ENCODE results near the gene AACS. TPM values are rescaled to one million over a fixed set of nuclear protein-coding genes. Genes with fewer than 3 reads are reported as not detected.
"Not testable (repeated sequence)": the region's sequence is repeated elsewhere in the genome, so short reads cannot be mapped to it uniquely, and the experiment has no call there.

Gene AACS
- total RNA-seq, 2 experiments from 2014 or later, result 24.7 to 26.7 TPM

DNA sequence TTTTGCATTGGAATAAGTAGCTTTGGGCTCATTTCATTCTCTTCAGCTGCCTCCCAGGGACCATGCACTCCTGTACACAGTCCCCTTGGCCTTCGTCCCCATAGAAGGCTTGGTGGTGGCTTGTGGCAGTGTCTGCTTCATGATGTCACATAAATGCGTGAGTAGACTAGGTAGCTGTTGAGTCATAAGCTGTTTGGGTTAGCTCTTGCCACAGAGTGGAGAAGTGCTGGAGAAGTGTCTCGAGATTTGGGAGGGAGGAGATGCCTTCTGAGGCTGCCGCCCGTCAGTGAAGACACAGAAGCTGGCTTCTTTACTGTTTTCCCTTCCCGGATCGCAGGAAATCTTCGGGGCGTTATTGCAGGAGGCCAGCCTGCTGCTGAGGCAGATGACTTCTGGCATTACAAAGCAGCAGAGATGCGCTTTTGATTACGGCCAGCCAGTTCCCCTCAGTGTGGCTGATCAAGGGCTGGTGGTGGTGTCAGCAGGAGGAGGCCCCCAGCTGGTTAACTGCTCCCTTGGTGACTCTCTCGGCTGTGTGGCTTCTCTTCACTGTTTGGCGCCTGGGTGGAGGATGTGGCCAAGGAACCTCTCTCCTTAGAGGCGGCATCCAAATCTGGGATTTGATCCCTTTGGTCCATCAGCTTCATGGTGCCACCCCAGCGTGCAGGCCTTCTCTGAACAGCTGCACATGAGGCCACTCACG is 67.6 kb downstream of the AACS start:
- Mint-ChIP-seq H3K4me1 (ENCODE audit: low read depth) (no peaks in the 10 kb centered on the region), H3K9me3 (ENCODE audit: insufficient read depth) (no peaks in the 10 kb centered on the region), H3K27ac (no peak overlapping the region), H3K36me3 (ENCODE audit: low read depth) (no peaks in the 10 kb centered on the region), H3K4me3 (no peak overlapping the region), H3K27me3 (ENCODE audit: low read depth) (no peaks in the 10 kb centered on the region)
- ChIA-PET POLR2A (no interaction called here), CTCF (no interaction called here)
- ATAC-seq (no peak), DNase-seq (no peak)

DNA sequence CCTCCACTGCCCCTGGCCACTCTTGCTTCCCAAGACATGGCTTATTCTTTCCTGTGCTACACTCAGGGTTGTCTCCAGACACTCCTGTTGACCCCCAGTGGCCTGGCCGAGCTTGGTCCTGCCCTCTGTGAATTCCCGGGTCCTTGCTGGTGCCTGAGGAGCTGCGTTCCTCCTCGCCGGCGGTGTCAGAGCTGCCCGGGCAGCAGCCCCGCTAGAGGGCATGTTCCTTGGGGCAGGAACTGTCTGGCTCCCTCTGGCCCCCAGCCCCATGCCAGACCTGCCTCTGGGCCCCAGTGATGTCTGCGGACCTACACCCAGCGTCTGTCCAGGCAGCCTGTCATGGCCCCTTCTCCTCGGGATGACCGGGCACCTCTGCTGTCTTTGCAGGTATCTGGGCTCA is 68.4 kb downstream of the AACS start:
- DNase-seq (no peak), ATAC-seq (no peak)
- CTCF ChIA-PET, result no interaction called here
- H3K36me3 Mint-ChIP-seq (ENCODE audit: low read depth), result no peaks in the 10 kb centered on the region
- H3K9me3 Mint-ChIP-seq (ENCODE audit: insufficient read depth), result no peaks in the 10 kb centered on the region
- no peaks in the 10 kb centered on the region for H3K27me3 Mint-ChIP-seq (ENCODE audit: low read depth)
- no peak overlapping the region for H3K27ac Mint-ChIP-seq
- no peak overlapping the region for H3K4me3 Mint-ChIP-seq
- H3K4me1 Mint-ChIP-seq (ENCODE audit: low read depth), result no peaks in the 10 kb centered on the region
- POLR2A ChIA-PET, result interaction anchor here (0.6 kb wide), 1 partner anchor 69 kb away, joined by 3 read pairs; no protein-coding TSS in a partner anchor

DNA sequence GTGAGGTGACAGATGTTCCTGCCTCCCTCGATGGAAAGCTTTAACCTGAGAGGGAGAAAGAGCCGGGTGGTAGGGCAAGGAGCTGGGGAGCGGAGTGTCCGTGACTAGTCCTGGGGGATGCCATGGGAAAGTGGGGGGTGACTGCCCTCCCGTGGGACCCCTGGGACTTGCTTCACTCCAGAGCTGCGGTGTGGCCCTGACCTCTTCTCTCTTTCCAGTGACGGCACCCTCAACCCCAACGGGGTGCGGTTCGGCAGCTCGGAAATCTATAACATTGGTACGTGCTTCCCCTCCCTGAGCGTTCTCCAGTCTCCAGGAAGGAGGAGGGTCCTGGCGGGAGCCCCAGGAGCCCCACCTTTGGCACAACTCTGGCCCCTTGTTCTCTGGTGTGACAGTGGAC is 69.3 kb downstream of the AACS start:
- POLR2A ChIA-PET, result no interaction called here
- no peaks in the 10 kb centered on the region for H3K27me3 Mint-ChIP-seq (ENCODE audit: low read depth)
- no peaks in the 10 kb centered on the region for H3K4me1 Mint-ChIP-seq (ENCODE audit: low read depth)
- no peaks in the 10 kb centered on the region for H3K9me3 Mint-ChIP-seq (ENCODE audit: insufficient read depth)
- CTCF ChIA-PET, result no interaction called here
- H3K27ac Mint-ChIP-seq, result no peak overlapping the region
- ATAC-seq (no peak), DNase-seq (no peak)
- no peak overlapping the region for H3K4me3 Mint-ChIP-seq
- H3K36me3 Mint-ChIP-seq (ENCODE audit: low read depth), result no peaks in the 10 kb centered on the region

DNA sequence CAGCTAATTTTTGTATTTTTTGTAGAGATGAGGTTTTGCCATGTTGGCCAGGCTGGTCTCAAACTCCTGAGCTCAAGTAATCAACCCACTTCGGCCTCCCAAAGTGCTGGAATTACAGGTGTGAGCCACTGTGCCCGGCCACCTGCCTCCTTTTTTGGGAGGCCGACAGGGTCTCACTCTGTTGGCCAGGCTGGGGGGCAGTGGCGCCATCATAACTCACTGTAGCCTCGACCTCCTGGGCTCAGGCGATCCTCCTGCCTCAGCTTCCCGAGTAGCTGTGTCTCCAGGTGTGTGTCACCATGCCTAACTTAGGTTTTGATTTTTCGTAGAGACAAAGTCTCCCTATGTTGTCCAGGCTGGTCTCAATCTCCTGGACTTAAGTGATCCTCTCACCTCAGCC is 70.7 kb downstream of the AACS start:
- no peak for ATAC-seq
- Mint-ChIP-seq H3K36me3 (ENCODE audit: low read depth) (no peaks in the 10 kb centered on the region), H3K9me3 (ENCODE audit: insufficient read depth) (no peaks in the 10 kb centered on the region), H3K4me3 (no peak overlapping the region), H3K27me3 (ENCODE audit: low read depth) (no peaks in the 10 kb centered on the region), H3K4me1 (ENCODE audit: low read depth) (no peaks in the 10 kb centered on the region), H3K27ac (no peak overlapping the region)
- DNase-seq, result no peak
- CTCF ChIA-PET, result no interaction called here
- POLR2A ChIA-PET, result no interaction called here

DNA sequence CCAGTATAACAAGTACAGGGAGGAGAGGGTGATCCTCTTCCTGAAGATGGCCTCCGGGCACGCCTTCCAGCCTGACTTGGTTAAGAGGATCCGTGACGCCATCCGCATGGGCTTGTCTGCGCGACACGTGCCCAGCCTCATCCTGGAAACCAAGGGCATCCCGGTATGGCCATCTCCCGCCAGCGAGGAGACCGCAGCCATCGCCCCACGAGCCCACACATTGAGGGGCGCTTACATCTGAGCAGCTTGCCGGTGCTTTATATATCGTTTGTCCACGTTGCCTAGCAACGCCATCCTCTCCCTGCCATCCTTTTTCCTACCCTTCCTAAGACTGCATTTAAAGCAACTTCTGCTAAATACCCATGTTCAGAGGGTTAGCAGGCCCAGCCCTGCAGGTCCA is 71.5 kb downstream of the AACS start:
- POLR2A ChIA-PET, result no interaction called here
- no peak for ATAC-seq

DNA sequence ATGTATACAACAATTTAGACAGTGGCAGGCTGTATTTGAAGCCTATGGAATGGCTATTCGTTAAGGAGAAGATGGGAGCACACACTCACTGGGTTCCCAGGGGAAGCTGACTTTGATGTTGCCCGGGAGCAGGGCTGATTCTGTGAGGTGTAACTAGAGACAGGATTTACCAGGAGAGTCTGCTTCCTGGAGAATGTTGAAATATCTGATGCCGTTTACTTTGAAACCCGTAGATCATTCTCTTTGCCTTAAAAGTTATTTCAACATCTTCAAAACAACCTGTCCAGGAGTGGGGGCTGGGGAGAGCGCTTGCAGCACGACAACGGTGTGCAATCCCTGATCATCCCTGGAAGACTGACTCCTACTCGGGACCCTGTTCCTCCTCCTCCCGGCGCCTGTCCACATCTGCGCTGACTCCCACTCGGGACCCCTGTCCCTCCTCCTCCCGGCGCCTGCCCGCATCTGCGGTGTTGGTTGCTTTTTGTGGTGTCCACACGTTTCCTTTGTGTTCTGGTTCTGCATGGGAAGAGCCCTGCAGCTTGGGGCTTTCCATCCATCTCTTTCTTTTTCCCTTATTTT is 72.6 kb downstream of the AACS start:
- ATAC-seq, result no peak
- CTCF ChIA-PET, result no interaction called here
- Mint-ChIP-seq H3K27ac (no peak overlapping the region), H3K4me1 (ENCODE audit: low read depth) (no peaks in the 10 kb centered on the region), H3K9me3 (ENCODE audit: insufficient read depth) (no peaks in the 10 kb centered on the region), H3K4me3 (no peak overlapping the region), H3K27me3 (ENCODE audit: low read depth) (no peaks in the 10 kb centered on the region), H3K36me3 (ENCODE audit: low read depth) (no peaks in the 10 kb centered on the region)
- POLR2A ChIA-PET, result no interaction called here
- DNase-seq, result no peak

More for the DNA sequence above, 71.5 kb downstream of the AACS start:
- CTCF ChIA-PET, result no interaction called here
- Mint-ChIP-seq H3K27me3 (ENCODE audit: low read depth) (no peaks in the 10 kb centered on the region), H3K4me1 (ENCODE audit: low read depth) (no peaks in the 10 kb centered on the region), H3K36me3 (ENCODE audit: low read depth) (no peaks in the 10 kb centered on the region), H3K4me3 (no peak overlapping the region), H3K9me3 (ENCODE audit: insufficient read depth) (no peaks in the 10 kb centered on the region), H3K27ac (peak overlapping the region; percentile 11)
- no peak for DNase-seq

DNA sequence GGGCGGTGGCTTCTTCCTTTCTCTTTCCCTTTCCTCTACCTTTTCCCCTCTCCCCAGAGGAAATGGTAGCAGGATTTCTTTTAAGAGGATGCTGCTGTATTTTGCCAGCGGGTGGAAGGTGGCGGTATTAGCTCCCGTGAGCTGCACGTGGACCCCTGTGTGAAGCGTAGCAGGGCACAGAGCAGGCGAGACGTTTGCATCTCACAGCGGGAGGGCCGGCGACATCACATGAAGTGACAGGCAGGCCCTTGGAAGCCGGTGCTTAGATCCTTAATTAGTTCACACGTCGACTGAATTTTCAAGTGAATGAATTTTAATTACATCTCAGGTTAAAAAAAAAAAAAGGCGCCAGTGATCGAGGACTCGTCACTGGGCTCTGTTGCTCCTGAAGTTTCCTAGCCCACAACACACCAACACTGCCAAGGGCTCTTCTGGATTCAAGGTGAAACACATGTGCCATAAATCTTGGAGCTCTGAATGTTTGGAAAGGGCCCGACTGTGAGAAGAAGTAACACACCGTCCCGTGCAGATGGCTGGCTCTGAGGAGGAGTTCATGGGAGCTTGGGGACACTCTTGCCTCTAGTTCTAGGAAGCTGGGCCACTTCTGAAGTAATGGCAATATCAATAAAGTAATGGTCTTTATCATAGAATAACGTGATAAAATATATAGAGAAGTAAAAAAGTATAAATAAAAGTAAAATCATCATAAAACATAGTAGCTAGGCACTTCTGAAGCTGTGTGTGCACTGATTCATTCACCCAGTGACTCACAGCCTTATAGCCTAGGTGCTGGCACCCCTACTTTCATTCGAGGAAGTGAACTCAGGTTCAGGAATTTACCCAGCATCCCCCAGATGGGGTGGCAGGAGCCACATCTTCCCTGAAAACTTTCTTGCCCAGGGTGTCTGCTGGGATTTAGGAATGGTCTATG is 75.3 kb downstream of the AACS start:
- ChIA-PET POLR2A (no interaction called here), CTCF (no interaction called here)
- Mint-ChIP-seq H3K4me1 (ENCODE audit: low read depth) (no peaks in the 10 kb centered on the region), H3K4me3 (no peak overlapping the region), H3K27ac (no peak overlapping the region), H3K36me3 (ENCODE audit: low read depth) (no peaks in the 10 kb centered on the region), H3K27me3 (ENCODE audit: low read depth) (no peaks in the 10 kb centered on the region), H3K9me3 (ENCODE audit: insufficient read depth) (no peaks in the 10 kb centered on the region)
- ATAC-seq, result no peak
- DNase-seq, result no peak

DNA sequence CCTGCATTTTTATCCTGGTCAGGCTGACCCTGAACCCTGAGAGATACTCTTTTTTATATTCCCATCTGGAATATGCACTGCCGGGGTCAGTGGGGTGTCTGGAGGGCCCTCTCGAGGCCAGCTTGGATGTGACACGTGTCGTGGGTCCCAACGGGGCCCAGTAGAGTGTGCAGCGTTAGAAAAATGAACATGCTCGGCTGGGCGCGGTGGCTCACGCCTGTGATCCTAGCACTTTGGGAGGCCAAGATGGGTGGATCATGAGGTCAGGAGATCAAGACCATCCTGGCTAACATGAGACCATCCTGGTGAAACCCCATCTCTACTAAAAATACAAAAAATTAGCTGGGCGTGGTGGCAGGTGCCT is 76.0 kb downstream of the AACS start:
- H3K4me3 Mint-ChIP-seq; H3K4me1 Mint-ChIP-seq (ENCODE audit: low read depth); POLR2A ChIA-PET; H3K36me3 Mint-ChIP-seq (ENCODE audit: low read depth); H3K9me3 Mint-ChIP-seq (ENCODE audit: insufficient read depth); ATAC-seq; DNase-seq; CTCF ChIA-PET; H3K27ac Mint-ChIP-seq; H3K27me3 Mint-ChIP-seq (ENCODE audit: low read depth): not testable (repeated sequence)

DNA sequence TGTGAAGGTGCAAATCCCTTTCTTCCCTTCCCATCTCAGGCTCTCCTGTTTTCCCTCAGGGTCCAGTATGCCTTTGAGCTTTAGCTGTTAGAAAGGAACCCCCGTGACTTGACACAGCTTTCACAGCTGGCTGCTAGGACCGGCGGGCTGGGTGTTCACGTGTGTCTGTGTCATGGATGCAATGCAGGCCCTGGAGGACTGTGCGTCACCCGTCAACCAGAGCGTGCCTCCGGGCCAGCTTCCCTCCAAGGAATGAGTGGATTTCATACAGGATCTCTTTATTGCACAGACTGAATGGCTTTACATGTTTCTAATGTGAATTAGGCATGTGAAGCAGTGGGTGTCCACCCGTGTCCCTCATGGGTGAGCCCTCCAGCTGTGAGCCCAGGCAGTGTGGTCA is 77.4 kb downstream of the AACS start:
- Mint-ChIP-seq H3K9me3 (ENCODE audit: insufficient read depth) (no peaks in the 10 kb centered on the region), H3K27me3 (ENCODE audit: low read depth) (peaks cover 2% of the 10 kb centered on the region), H3K27ac (no peak overlapping the region), H3K4me3 (no peak overlapping the region), H3K36me3 (ENCODE audit: low read depth) (no peaks in the 10 kb centered on the region), H3K4me1 (ENCODE audit: low read depth) (no peaks in the 10 kb centered on the region)
- ATAC-seq, result no peak
- POLR2A ChIA-PET, result no interaction called here
- no peak for DNase-seq
- CTCF ChIA-PET, result no interaction called here

DNA sequence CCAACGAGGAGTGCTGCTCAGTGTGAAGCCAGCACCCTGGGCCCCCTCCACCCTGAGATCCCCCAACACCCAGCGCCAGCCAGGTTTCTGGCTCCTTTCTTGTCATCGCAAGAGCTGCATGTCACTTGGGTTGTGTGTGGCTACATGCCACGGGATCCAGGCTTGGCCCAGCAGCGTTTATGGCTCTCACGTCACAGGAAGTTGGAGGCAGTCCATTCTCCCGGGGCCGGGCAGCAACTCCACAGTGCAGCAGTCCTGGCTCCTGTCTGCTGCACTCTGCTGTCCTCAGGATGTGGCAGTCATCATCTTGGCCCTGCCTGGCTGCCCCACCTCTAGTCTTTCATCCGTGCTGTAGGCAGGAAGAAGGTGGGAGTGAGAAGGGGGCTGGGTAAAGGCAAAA is 78.3 kb downstream of the AACS start:
- CTCF ChIA-PET, result no interaction called here
- Mint-ChIP-seq H3K27me3 (ENCODE audit: low read depth) (peaks cover 2% of the 10 kb centered on the region), H3K27ac (no peak overlapping the region), H3K36me3 (ENCODE audit: low read depth) (no peaks in the 10 kb centered on the region), H3K9me3 (ENCODE audit: insufficient read depth) (no peaks in the 10 kb centered on the region), H3K4me1 (ENCODE audit: low read depth) (no peaks in the 10 kb centered on the region), H3K4me3 (no peak overlapping the region)
- POLR2A ChIA-PET, result no interaction called here
- ATAC-seq (no peak), DNase-seq (no peak)

DNA sequence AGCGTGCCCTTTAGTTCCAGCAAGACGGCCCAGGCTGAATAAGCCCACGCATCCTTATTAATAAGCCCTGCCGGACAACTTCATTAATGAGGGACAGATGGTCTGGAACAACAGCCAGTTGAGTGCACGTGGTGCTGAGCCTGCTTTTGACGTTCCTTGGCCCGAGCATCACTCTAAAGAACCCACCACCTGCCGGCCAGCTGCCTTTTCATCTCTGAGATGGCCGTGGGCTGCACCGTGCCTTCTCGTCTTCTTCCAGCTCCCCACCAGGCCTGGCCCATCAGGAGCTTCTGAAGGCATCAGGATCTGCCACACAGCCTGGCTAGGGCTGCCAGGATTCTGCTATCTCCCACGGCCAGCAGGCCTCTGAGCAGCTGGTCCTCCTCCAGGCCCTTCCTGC is 80.0 kb downstream of the AACS start:
- no peak for DNase-seq
- Mint-ChIP-seq H3K9me3 (ENCODE audit: insufficient read depth) (no peaks in the 10 kb centered on the region), H3K4me3 (no peak overlapping the region), H3K27me3 (ENCODE audit: low read depth) (peaks cover 2% of the 10 kb centered on the region), H3K27ac (no peak overlapping the region), H3K4me1 (ENCODE audit: low read depth) (no peaks in the 10 kb centered on the region), H3K36me3 (ENCODE audit: low read depth) (no peaks in the 10 kb centered on the region)
- POLR2A ChIA-PET, result no interaction called here
- CTCF ChIA-PET, result no interaction called here
- ATAC-seq, result no peak

DNA sequence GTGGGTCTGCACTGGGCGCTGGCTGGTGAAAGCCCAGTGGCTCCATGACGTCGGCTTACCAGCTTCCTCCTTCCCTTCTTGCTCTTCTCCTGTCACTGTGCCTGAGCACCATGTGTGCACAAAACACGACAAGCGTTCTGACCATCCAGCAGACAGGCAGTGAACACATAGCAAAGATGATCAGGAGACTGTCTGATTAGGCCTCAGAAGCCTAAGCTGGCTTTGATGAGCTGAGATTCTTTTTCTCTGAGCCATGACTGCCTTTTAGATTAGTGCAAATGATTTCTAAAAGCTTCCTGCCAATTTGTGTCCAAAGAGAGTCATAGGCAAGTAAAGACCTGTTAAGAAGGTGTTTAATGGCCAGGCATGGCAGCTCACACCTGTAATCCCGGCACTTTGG is 83.1 kb downstream of the AACS start:
- no peak for DNase-seq
- Mint-ChIP-seq H3K36me3 (ENCODE audit: low read depth) (no peaks in the 10 kb centered on the region), H3K27me3 (ENCODE audit: low read depth) (peaks cover 2% of the 10 kb centered on the region), H3K9me3 (ENCODE audit: insufficient read depth) (no peaks in the 10 kb centered on the region), H3K27ac (no peak overlapping the region), H3K4me1 (ENCODE audit: low read depth) (no peaks in the 10 kb centered on the region), H3K4me3 (no peak overlapping the region)
- ChIA-PET POLR2A (interaction anchor here (0.8 kb wide), 1 partner anchor 11 kb away, joined by 3 read pairs; no protein-coding TSS in a partner anchor), CTCF (no interaction called here)
- no peak for ATAC-seq

All from activated CD8-positive, alpha-beta T cell treated with anti-CD3 and anti-CD28 coated beads, Interleukin-2, amount 10 ng/mL, durations not matched to agents 7 days and 5 days (primary cell).